Brain microvascular endothelial cell (primary cell): ENCODE data around the gene ZNF536.

Source experiments
- DNase-seq: peaks from one replicate; pipeline ENCODE4 v3.0.0-alpha.2; 2020
- H3K27ac ChIP-seq: fragments of 250-450 bp; sonication (Bioruptor Pico); 2 replicates; pipeline ENCODE4 v1.5.1; 2020; ENCODE audit warnings: mild to moderate bottlenecking, moderate library complexity
- H3K27me3 ChIP-seq: fragments of 250-450 bp; sonication (Bioruptor Pico); replicated peaks from 2 replicates; pipeline ENCODE4 v1.5.1; 2020; ENCODE audit warnings: mild to moderate bottlenecking
- H3K36me3 ChIP-seq: fragments of 250-450 bp; sonication (Bioruptor Pico); replicated peaks from 2 replicates; pipeline ENCODE4 v1.5.1; 2020; ENCODE audit warnings: mild to moderate bottlenecking
- H3K4me3 ChIP-seq: 2 replicates; pipeline ENCODE4 v1.5.1; 2011; ENCODE audit warnings: low read depth, mild to moderate bottlenecking, control low read depth, low read length, moderate library complexity
- CTCF ChIP-seq: IDR thresholded peaks from 2 replicates; pipeline ENCODE4 v1.5.1; 2011; ENCODE audit warnings: low read depth, mild to moderate bottlenecking, moderate library complexity, low read length, control low read depth, inconsistent platforms; ENCODE audit errors: missing control alignments
- in situ Hi-C: cut with HindIII; loops from 2 replicates; pipeline ENCODE4 v1.10.0; 2017; ENCODE audit warnings: low sequenced_read_pairs, low pct_ligation_motif_present

ZNF536 gene

DNA sequence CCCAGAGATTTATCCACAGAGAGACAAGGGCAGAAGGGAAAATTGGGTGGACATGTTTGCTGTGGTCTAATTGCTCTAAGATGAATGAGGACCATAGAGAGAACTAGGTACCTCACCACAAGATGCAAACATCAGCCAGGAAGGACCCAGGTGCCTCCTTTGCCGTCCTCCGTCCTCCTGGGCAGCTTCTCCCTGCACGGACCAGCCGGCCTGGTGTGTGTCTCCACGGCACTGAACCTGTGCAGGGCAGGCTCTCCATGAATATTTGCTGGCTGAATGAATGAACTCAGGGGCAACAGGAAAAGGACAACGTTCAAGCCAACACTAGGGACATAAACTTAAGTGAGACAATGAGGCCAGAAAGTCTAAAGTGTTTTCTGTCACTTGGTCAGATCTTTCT, 143.9 kb downstream of the ZNF536 start:
- in situ Hi-C loops: no loop called here
- H3K36me3 ChIP-seq: no peaks in the 10 kb centered on the region
- H3K27ac ChIP-seq: no peak overlapping the region
- DNase-seq: no peak
- no peaks in the 10 kb centered on the region for H3K27me3 ChIP-seq
- TF ChIP-seq CTCF: no peak
- no peak overlapping the region for H3K4me3 ChIP-seq

DNA sequence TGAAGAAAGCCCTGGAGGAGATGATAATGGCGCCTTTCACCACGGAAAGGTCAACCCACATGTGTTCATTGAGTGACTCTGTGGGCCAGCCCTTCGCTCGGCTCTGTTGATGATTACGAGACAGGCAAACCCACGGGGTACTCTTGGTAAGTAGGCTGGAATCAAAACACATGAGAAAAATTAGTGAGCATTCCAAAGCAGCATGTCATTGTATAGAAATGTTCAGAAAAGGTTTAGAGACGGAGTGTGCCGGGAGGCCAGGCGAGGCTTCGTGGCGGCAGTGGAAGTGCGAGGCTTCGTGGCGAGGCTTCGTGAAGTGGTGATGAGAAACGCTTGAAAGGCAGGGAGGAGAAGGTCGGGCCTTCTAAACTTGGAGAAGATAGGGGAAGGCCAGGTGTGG, 144.3 kb downstream of the ZNF536 start:
- H3K4me3 ChIP-seq: no peak overlapping the region
- no peak for DNase-seq
- no peaks in the 10 kb centered on the region for H3K27me3 ChIP-seq
- no peak for TF ChIP-seq CTCF
- H3K27ac ChIP-seq: no peak overlapping the region
- in situ Hi-C loops: no loop called here
- no peaks in the 10 kb centered on the region for H3K36me3 ChIP-seq

DNA sequence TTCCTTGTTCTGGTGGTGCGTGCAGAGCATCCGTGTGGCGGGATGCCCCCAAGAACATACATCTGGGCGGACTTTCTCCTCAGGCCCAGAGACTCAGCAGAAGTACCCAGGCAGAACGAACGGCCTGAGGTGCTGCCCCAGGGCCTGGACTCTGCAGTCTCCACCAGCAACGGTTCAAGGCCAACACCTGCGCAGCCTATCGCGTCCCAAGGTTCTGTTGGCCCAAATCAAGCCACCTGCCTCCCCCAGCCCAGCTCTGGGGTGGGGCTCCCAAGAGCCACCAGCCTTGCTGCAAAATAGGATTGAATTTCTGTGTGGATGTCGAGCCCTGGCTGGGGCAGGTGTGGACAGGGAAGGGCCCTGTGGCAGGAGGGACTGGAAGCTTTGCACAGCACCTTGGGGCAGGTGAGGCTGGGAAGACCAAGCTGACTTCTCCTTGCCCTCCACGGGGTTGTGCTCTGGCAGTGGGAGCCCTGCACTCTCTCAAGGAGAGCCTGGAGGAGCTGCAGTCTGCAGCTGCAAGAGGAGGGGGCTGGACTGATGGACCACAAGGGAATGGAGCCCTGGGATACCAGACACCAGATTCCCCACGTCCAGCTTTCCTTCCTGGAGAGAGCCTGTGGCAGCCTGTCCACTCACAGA, 146.9 kb downstream of the ZNF536 start:
- Histone ChIP-seq H3K27me3 (no peaks in the 10 kb centered on the region), H3K36me3 (no peaks in the 10 kb centered on the region), H3K27ac (no peak overlapping the region), H3K4me3 (no peak overlapping the region)
- in situ Hi-C loops: no loop called here
- no peak for TF ChIP-seq CTCF
- DNase-seq: no peak

GRCh38 chr19:30519607-30520205, 147.5 kb downstream of the ZNF536 start:
- H3K27me3 ChIP-seq: no peaks in the 10 kb centered on the region
- in situ Hi-C loops: no loop called here
- H3K27ac ChIP-seq: no peak overlapping the region
- TF ChIP-seq CTCF: no peak
- no peaks in the 10 kb centered on the region for H3K36me3 ChIP-seq
- no peak overlapping the region for H3K4me3 ChIP-seq
- no peak for DNase-seq

DNA sequence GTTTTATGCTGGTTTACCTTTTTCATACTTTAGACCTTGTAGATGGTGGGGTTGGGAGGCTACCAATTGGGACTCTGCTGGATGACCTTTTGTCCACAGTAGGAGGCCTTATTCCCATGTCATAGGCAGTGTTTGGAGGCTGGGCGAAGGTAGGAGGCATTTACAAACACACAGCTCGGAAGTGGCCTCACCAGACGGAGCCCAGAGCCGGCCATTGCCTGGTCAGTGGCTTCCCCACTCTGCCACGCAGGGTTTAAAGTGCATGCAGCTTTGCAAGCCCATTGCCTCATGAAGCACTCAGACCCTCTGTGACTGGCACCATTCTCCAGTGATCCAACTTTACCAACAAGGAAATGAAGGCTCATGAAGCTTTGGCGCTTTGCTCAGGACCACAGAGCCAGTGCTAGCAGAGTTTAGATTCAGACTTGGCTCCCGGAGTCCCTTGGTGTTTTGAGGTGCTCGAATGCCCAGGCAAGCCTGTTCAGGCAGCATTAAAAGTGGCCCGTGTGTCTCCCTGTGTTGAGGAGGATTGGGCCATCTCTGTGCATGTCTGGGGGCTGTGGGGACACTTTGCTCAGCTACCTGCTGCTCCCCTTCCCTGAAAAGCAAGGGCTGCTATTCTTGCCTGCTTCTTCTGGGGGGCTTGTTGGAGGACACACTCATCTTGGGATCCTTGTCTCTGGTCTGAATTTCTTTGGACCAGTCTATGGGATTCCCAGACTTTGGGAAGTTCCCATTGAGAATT, 148.7 kb downstream of the ZNF536 start:
- Histone ChIP-seq H3K36me3 (no peaks in the 10 kb centered on the region), H3K4me3 (no peak overlapping the region), H3K27ac (no peak overlapping the region), H3K27me3 (no peaks in the 10 kb centered on the region)
- in situ Hi-C loops: no loop called here
- DNase-seq: no peak
- no peak for TF ChIP-seq CTCF
